Measurements from ENCODE around the gene ABLIM2.

The ABLIM2 gene

GRCh38 chr4:8032381-8032780, 126.2 kb downstream of the ABLIM2 start:
- DNase-seq (ENCODE audit: low read depth in 2 of 3, low spot score in 1 of 3), result no peak

GRCh38 chr4:8030121-8030781, 128.4 kb downstream of the ABLIM2 start:
- no peak for DNase-seq (ENCODE audit: low read depth in 2 of 3, low spot score in 1 of 3)

GRCh38 chr4:8029689-8030088, 128.9 kb downstream of the ABLIM2 start:
- DNase-seq (ENCODE audit: low read depth in 2 of 3, low spot score in 1 of 3), result no peak

GRCh38 chr4:8028884-8029568, 129.6 kb downstream of the ABLIM2 start:
- no peak for DNase-seq (ENCODE audit: low read depth in 2 of 3, low spot score in 1 of 3)

- DNase-seq (ENCODE audit: low read depth in 2 of 3, low spot score in 1 of 3), result no peak
These were observed 130.2 kb downstream of the ABLIM2 start for GRCh38 chr4:8028368-8028767.

GRCh38 chr4:8026453-8026852, 132.2 kb downstream of the ABLIM2 start:
- DNase-seq (ENCODE audit: low read depth in 2 of 3, low spot score in 1 of 3), result no peak

- DNase-seq (ENCODE audit: low read depth in 2 of 3, low spot score in 1 of 3), result no peak
These were observed 132.9 kb downstream of the ABLIM2 start for GRCh38 chr4:8025668-8026067.

- DNase-seq (ENCODE audit: low read depth in 2 of 3, low spot score in 1 of 3), result no peak
These were observed 134.4 kb downstream of the ABLIM2 start for GRCh38 chr4:8024073-8024786.

GRCh38 chr4:8023696-8024033, 134.9 kb downstream of the ABLIM2 start:
- no peak for DNase-seq (ENCODE audit: low read depth in 2 of 3, low spot score in 1 of 3)

GRCh38 chr4:8022767-8023695, 135.6 kb downstream of the ABLIM2 start:
- DNase-seq (ENCODE audit: low read depth in 2 of 3, low spot score in 1 of 3), result no peak

GRCh38 chr4:8021796-8022195, 136.8 kb downstream of the ABLIM2 start:
- DNase-seq (ENCODE audit: low read depth in 2 of 3, low spot score in 1 of 3), result no peak

- no peak for DNase-seq (ENCODE audit: low read depth in 2 of 3, low spot score in 1 of 3)
These were observed 138.9 kb downstream of the ABLIM2 start for GRCh38 chr4:8019396-8020365.

- DNase-seq (ENCODE audit: low read depth in 2 of 3, low spot score in 1 of 3), result no peak
These were observed 142.1 kb downstream of the ABLIM2 start for GRCh38 chr4:8016527-8016926.

GRCh38 chr4:8015512-8015911, 143.1 kb downstream of the ABLIM2 start:
- no peak for DNase-seq (ENCODE audit: low read depth in 2 of 3, low spot score in 1 of 3)

GRCh38 chr4:8013976-8014726, 144.5 kb downstream of the ABLIM2 start:
- DNase-seq (ENCODE audit: low read depth in 2 of 3, low spot score in 1 of 3), result no peak

- DNase-seq (ENCODE audit: low read depth in 2 of 3, low spot score in 1 of 3), result no peak
These were observed 146.1 kb downstream of the ABLIM2 start for GRCh38 chr4:8012517-8012916.

GRCh38 chr4:8010618-8011017, 148.0 kb downstream of the ABLIM2 start:
- DNase-seq (ENCODE audit: low read depth in 2 of 3, low spot score in 1 of 3), result no peak

GRCh38 chr4:8009710-8010511, 148.7 kb downstream of the ABLIM2 start:
- no peak for DNase-seq (ENCODE audit: low read depth in 2 of 3, low spot score in 1 of 3)

- no peak for DNase-seq (ENCODE audit: low read depth in 2 of 3, low spot score in 1 of 3)
These were observed 149.5 kb downstream of the ABLIM2 start for GRCh38 chr4:8009097-8009496.
